HG02973 (cell line): Measurements from ENCODE around the gene IL27RA.
"Not testable (repeated sequence)": the region's sequence is repeated elsewhere in the genome, so short reads cannot be mapped to it uniquely, and the experiment has no call there.

Source experiments
- ATAC-seq: cut with Tn5 transposase; IDR thresholded peaks from one replicate; pipeline ENCODE4 v1.9.1; 2021; ENCODE audit warnings: moderate library complexity; ENCODE audit not compliant: unreplicated experiment

The IL27RA gene

DNA sequence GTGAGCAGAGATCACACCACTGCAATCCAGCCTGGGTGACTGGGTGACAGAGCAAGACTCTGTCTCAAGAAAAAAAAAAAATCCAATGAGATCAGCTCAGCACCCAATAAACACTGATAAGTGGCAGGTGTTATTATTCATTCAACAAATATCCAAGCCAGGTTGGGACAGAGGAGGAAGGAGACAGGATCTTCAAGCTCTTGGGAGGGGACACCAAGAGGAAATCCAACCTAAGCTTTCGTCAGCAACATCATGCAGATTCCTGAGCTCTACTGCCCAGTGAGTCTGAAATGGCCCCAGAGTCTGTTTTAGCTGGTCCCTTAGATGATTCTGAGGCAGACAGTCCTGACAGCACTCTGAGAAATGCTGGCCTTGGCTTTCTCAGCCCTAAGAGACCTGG, 33.1 kb upstream of the IL27RA start:
- no peak for ATAC-seq

DNA sequence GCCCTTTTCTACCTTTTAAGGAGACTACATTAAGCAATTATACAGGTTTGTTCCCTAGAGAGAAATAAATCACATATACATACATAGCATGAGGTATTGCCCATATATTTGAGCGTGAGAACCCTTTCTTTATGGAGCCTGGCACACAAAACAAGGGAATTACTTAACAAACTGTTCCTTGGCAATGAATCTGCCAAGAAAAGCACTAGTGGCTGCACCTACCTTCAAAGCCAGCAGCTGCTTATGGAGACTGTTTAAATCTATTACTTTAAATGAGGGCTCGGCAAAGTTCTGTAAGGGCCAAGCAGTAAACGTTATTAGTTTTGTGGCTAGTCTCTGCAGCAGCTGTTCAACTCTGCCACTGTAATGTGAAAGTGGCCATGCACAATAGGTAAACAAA, 32.5 kb upstream of the IL27RA start:
- no peak for ATAC-seq

DNA sequence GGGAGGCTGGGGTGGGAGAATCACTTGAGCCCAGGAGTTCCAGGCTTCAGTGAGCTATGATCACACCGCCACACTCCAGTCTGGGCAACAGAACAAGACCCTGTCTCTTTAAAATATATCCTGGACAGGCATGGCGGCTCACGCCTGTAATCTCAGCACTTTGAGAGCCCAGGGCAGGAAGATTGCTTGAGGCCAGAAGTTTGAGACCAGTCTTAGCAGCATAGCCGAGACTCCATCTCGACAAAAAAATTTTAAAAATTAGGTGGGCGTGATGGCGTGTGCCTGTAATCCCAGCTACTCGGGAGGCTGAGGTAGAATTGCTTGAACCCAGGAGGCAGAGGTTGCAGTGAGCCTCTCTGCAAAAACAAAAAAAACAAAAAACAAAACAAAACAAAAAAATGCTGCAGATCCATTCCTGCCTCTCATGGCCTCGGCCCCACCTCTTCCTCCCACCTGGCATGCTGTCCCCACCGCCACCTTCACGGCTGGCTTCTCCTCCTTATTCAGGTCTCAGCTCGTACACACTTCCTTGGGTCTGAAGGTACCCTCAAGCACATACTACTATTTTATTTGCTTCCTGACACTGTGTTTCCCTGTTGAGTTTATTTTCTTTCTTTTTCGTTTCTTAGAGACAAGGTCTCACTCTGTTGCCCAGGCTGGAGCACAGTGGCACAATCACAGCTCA, 30.7 kb upstream of the IL27RA start:
- ATAC-seq: no peak

DNA sequence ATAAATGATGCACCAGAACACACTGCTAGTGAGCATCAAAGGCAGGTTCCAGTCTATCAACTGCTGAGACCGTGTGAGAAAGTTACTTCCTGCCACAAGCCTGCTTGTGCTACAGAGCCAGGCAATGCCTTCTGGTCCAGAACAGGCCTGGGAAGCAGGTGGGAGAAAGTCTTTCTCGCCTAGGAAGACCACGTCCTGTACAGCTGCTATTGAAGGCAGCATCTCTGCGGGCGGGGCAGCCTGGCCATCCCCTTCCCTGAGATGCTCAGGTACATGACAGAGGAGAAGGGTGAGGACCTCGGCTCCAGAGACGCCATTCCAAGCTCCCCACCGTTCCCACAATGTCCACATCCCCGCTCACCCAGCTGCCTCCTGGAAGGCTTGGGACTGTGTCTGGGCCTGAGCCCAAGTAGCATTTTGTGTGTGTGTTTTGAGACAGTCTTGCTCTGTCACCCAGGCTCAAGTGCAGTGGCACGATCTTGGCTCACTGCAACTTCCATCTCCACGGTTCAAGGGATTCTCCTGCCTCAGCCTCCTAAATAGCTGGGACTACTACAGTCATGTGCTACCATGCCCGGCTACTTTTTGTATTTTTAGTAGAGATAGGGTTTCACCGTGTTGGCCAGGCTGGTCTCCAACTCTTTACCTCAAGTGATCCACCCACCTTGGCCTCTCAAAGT, 28.9 kb upstream of the IL27RA start:
- ATAC-seq: no peak

DNA sequence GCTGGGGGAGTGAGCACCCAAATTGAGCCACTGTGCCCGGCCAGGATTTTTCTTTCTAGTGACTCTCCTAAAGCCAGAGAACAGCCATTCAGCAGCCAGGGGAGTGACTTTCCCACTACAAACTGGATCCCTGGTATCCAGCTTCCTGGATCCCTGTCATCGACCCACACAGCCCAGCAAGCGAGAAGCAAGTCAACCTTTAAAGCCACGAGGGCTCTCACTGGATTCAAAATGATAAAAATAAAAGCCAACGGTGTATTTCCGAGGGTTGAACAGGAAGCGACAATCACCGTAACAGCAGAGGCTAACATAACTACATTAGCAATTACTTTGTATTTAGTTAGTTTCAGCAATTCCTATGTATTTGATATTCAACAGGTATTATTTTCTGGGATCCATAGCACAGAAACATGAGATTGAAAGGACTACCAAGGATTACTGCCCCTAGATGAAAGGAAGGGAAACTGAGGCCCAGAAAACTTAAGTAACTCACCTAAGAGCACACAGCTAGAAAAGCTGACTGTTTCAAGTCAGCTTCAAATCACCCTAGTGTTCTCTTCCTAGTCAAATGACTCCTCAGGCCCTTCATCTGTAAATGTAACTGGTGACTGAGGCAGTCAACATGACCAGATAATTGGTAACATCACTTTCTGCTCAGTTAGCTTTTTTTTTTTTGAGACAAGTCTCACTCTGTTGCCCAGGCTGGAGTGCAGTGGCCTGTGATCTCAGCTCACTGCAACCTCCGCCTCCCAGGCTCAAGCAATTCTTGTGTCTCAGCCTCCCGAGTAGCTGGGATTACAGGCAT, 28.1 kb upstream of the IL27RA start:
- ATAC-seq: no peak

DNA sequence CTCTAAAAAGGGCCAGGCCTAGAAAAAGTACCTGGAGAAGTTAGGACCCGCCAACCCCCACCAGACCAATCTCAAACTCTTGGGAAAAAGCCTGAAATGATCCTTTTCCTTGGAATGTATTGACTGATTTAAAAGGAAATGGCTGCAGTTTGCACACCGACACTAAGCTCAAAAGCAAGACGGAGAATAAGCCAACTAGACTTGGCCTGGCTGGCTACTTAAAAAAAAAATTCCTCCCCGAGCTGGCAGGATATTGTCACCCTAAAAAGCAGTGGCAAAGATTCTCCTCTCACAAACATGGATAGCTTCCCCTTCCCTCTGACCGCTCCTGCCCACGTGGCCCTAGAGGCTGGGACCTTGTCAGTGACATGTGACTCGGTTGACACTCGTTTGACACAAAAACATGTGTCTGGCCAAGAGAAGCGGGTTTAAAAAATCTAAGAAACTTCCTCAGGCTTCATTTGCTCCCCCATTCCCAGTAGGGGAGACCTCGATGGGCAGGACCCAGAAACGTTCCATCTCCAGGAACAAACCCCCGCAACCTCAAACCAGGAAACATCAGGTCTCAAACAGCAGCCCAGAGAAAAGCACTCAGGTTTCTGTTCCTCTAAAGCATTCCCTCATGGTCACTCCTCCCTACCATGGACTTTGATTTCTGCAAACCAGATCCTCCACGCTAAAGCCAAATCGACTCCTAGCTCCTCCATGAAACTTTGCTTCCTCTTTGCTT, 26.8 kb upstream of the IL27RA start:
- ATAC-seq: no peak

DNA sequence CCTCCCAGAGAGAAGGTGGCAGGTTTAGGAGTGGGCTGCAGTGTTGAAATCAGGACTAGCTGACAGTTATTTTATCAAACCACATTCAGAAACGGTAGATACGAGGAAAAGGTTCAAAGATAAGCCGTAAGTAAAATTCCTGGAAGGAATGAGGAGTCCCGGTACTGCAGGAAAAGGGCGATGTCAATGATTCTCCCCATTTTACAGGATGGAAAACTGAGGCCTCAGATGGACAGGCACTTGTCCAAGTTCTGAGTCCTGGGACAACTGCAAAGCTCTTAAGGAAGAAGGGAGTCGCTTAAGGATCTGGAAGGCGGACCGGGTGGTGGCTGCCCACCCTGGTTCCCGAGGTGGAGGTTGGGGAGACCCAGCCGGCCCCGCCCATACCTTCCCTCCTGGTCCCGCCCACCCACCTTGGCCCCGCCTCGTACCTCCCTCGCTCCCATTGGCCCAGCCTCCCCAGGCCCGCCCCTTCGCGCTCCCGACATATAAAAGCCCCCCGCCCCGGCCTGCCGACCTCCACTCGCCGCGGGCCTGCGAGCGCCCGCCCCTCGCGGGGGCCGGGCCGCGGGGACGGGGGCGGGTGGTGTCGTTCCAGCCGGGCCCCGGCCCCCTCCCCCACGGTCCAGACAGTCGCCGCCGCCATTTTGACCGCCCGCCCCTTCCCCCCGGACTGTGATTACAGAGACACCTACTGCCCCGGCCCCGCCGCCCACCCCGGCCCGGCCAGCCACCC, 26.0 kb upstream of the IL27RA start:
- peak; percentile 28 for ATAC-seq

DNA sequence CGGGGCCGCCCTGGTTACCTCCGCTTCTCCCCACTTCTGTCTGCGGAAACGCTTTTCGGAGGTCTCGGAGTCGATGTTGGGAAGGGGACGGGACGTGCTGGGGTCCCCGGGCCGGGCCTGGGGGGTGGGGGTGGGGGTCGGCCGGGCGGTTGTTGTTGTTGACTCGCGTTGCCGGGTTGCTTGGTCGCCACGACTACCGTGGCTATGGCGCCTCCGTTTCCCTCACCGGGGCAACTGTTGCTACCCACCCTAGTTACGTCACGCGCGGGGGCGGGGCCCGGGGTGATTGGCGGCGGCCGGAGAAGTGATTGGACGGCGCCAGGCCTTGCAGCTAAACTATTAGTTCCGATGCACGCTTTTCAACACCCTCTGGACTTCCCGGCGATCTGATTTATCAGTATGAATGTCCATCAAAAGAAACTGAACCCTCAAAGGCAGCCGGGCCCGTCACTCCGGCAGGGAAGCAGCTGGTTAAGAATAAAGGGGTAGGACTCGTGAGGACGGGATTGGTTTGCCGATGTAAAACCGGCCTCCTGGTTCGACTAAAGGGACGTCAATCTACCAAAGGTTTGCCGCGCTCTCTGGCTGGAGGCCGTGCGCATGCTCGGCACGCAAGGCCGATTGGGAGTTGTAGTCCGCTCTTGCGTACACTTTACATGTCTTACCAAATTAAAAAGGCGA, 25.3 kb upstream of the IL27RA start, which contains the start of gene RFX1:
RFX1 (minus strand) TSS at position 236 of the 681 bp plus-strand sequence. CDS start 12,477 bp downstream, outside the sequence.
- ATAC-seq: peak; percentile 72

DNA sequence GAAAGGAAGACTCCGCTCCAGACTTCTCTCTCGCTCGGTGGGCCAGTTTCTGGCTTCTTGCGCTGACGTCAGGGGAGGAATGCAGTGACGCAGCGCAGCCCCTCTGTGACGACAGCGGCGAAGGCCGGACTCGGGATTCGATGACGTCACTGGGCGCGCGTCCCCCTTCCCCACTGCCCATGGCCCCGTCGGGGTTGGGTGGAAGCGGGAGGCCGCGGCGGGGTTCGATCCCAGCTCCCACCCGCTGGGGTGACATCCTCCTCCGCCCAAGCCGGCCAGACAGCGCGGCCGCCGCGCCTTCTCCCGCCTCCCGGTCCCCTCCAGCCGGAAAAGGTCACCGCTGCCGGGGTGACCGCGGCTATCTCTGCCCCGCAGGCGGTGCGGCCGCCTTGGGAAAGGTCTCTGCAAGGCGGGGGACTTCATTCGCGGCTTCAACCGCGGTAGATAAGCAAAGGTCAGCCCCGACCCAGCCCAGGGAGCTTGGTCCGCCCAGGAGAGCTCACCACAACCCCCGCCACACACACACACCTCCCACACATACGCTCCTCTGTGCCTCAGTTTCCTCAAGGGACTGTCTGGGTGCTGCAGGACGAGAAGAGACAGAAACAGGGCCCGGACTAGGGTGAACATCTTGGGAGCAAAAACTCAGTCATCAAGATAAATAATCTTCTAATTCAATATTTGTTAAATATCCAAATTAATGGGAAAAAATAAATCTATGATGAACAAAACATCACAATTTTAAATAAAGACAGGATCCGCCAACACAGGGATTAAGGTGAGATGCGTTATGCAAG, 24.6 kb upstream of the IL27RA start:
- peak; percentile 27 for ATAC-seq

DNA sequence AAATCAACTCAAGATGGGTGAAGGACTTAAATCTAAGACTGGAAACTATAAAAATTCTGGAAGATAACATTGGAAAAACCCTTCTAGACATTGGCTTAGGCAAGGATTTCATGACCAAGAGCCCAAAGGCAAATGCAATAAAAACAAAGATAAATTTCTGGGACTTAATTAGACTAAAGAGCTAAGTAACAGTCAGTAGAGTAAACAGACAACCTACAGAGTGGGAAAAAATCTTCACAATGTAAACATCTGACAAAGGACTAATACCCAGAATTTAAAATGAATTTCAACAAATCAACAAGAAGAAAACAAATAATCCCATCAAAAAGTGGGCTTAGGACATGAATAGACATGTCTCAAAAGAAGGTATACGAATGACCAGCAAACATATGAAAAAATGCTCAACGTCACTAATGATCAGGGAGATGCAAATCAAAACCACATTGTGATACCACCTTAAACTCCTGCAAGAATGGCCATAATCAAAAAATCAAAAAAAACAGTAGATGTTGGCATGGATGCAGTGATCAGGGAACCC, 19.1 kb upstream of the IL27RA start:
- ATAC-seq: no peak

DNA sequence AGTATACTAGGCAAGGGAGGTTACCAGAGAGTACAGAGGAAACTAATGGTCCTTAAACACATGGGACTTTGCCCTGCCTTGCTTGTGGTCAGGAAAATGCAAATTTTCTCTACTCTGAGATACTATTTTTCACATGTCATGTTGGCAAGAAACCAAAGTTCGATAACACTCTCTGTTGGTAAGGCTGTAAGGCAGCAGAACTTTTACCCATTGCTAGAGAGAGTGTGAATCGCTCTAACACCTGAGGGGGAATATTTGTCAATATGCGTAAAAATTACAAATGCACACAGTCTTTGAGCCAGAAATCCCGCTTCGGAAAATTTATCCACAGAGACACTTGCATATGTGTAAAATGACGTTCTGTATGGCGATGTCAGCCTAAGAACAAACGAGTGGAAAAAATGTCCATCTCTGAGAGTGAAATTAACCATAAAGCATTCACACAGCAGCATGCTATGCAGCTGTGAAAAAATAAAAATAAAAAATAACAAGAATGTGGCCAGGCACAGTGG, 16.0 kb upstream of the IL27RA start:
- ATAC-seq: peak; percentile 67

DNA sequence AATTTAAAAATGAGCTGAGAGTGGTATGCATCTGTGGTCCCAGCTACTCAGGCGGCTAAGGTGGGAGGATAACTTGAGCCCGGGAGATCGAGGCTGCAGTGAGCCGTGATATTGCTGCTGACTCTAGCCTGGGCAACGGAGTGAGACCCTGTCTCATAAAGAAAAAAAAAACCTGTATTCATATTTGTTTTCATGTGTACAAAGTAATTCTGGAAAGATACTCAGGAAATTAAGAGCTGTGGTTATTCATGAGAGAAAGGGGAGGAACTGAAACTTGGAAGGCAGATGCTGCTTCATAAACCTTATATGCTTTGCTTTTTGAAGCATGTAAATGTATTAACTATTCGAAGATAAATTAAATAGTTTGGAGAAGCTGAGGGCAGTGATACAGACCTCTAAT, 12.5 kb upstream of the IL27RA start:
- ATAC-seq: no peak

DNA sequence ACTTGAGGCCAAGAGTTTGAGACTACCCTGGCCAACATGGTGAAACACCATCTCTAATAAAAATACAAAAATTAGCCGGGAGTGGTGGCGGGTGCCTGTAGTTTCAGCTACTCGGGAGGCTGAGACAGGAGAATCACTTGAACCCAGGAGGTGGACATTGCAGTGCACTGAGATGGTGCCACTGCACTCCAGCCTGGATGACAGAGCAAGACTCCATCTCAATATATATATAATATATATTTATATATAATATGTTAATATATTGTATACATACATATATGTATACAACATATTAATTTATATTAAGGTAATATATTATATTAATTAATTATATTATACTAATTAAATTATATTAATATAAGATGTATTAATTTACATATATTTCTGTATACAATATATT, 11.8 kb upstream of the IL27RA start:
- ATAC-seq: not testable (repeated sequence)

DNA sequence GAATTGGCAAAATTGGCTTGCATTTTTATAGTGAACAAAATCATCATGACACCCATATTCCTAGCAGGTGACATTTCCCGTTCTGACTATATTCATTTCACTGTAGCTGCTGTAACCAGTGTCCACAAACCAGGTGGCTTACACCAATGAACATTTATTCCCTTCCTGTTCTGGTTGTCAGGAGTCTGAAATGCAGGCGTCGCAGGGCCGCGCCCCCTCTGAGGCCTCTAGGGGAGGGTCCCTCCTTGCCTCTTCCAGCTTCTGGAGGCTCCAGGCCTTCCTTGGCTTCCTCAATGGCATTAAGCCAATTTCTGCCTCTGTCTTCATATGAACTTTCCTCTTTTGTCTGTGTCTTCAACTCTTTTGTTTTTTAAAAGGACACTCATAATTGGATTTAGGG, 10.1 kb upstream of the IL27RA start:
- no peak for ATAC-seq

DNA sequence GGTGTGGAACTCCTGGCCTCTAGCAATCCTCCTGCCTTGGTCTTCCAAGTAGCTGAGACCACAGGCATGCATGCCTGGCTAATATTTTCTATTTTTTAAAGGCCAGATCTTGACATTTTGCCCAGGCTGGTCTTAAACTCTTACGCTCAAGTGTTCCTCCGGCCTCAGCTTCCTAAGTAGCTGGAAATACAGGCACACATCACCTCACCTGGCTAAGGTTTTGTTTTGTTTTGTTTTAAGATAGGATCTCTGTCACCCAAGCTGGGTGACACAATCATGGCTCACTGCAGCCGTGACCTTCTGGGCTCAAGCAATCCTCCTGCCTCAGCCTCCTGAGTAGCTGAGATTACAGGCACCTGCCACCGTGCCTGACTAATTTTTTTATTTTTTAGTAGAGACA, 9.1 kb upstream of the IL27RA start:
- no peak for ATAC-seq

DNA sequence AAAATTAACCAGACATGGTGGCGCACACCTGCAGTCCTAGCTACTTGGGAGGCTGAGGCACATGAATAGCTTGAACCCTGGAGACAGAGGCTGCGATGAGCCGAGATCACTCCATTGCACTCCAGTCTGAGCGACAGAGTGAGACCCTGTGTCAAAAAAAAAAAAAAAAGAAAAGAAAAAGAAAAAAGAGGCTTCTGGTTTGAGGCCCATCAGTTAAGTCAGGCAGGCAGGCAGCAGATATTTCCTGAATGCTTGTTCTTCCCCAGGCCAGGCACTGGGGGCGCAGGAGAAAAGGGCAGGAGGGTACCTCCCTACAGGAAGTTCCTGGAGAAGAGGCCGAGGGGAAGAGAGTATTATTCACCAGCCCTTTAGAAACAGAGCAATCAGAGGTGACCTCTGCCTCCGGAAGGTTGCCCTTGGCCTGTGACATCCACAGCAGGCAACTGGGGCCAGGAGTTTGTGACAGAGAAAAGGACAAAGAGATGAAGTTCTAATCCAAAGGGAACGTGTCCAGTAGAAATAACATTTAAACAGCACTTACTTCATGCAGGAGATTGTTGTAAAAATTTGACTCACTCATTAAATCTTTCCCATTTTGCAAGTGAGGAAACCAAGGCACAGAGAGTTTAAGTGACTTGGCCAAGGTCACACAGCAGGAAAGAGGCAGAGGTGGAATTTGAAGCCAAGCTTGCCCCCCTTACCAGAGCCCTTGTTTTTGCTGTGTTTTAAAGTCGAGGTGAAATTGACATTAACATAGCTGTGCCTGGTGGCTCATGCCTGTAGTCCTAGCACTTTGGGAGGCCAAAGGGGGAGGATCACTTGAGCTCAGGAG, 7.9 kb upstream of the IL27RA start:
- ATAC-seq: no peak

DNA sequence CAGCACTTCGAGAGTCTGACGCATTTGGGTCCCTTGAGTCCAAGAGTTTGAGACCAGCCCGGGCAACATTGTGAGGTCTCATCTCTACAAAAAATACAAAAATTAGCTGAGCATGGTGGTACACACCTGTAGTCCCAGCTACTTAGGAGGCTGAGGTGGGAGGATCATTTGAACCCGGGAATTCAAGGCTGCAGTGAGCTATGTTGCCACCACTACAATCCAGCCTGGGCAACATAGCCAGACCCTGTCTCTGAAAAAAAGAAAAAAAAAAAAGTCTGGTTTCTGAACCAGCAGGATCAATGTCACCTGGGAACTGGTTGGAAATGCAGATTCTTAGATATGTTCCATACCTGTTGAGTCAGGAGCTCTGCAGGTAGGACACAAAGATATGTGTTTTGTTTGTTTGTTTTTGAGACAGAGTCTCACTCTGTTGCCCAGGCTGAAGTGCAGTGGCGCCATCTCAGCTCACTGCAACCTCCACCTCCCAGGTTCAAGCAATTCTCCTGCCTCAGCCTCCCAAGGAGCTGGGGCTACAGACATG, 4.8 kb upstream of the IL27RA start:
- not testable (repeated sequence) for ATAC-seq
